ENCODE data around the gene CDCP1.

- TF ChIP-seq CTCF (conservative IDR thresholded peaks at IDR 0.05; ENCODE audit: low read depth, low read length) (no peak), EZH2 (IDR thresholded peaks at IDR 0.05; ENCODE audit: borderline replicate concordance, low read depth, low read length, poor library complexity, severe bottlenecking) (no peak)
Measured at GRCh38 chr3:45062697-45063070, 83.5 kb downstream of the CDCP1 start.
